Keratinocyte (primary cell): ENCODE measurements around the gene CMIP.

Source experiments
- CTCF ChIP-seq, 3 experiments: IDR thresholded peaks in 1 of 3; conservative IDR thresholded peaks in 1 of 3; optimal IDR thresholded peaks in 1 of 3; 2 replicates in 2 of 3; 3 replicates in 1 of 3; pipeline versions ENCODE3 to v1.5.1; 2011; ENCODE audit warnings: low read length in 3 of 3, mild to moderate bottlenecking in 3 of 3, moderate library complexity in 2 of 3, control low read depth in 1 of 3, inconsistent platforms in 1 of 3; ENCODE audit not compliant: insufficient read depth in 2 of 3; ENCODE audit errors: extremely low read depth in 1 of 3
- EZH2 ChIP-seq: IDR thresholded peaks from one replicate; pipeline ENCODE4 v1.6.1; 2012; ENCODE audit warnings: inconsistent platforms, mild to moderate bottlenecking, low read length, moderate library complexity

- no peak for TF ChIP-seq CTCF (optimal IDR thresholded peaks at IDR 0.05 in 1 of 3, IDR thresholded peaks at IDR 0.05 in 1 of 3, conservative IDR thresholded peaks at IDR 0.05 in 1 of 3; ENCODE audit: extremely low read depth in 1 of 3, insufficient read depth in 2 of 3, low read length in 3 of 3)
- no peak for TF ChIP-seq EZH2
Observed at GRCh38 chr16:81494888-81495287, 50.3 kb downstream of the CMIP start.
